Measurements from ENCODE around the gene GREM2.

Gene GREM2

DNA sequence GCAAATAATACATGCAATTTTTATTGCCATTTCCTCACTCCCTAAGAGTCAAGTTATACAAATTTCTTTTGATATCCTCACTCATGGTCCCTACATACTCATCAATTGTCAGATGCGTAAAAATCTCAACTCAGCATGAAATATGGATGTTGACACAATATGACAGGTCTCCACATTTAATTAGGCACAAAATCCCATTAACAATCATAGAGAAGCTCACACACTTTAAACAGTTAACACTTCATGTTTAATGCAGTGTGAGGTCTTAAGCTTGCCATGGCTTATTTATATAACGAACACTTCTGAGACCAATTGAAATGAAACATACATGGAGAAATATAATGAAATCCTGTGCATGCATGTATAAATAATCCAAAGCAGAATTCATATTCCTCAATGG is 58.6 kb downstream of the GREM2 start:
- peaks cover 0 to 7% of the 10 kb centered on the region in 2 donors for H3K4me1 ChIP-seq (ENCODE audit: control insufficient read depth in 1 of 2, insufficient read depth in 2 of 2, low read length in 2 of 2)

GRCh38 chr1:240539769-240540414 is 72.1 kb downstream of the GREM2 start:
- H3K9me3 ChIP-seq (ENCODE audit: control insufficient read depth in 1 of 2, low read length in 2 of 2), result no peaks in the 10 kb centered on the region
- no peak overlapping the region for H3K4me3 ChIP-seq (ENCODE audit: low read depth in 1 of 2, low read length in 2 of 2)
- H3K4me1 ChIP-seq (ENCODE audit: control insufficient read depth in 1 of 2, insufficient read depth in 2 of 2, low read length in 2 of 2), result no peaks in the 10 kb centered on the region
- no peak overlapping the region for H3K27ac ChIP-seq (ENCODE audit: low read length)
- no peaks in the 10 kb centered on the region for H3K27me3 ChIP-seq (ENCODE audit: low read depth, low read length)
- H3K36me3 ChIP-seq (ENCODE audit: control insufficient read depth in 1 of 2, insufficient read depth in 2 of 2, low read length in 2 of 2), result no peaks in the 10 kb centered on the region

More for the DNA sequence above, 58.6 kb downstream of the GREM2 start:
- Histone ChIP-seq H3K4me3 (ENCODE audit: low read depth in 1 of 2, low read length in 2 of 2) (no peak overlapping the region), H3K36me3 (ENCODE audit: control insufficient read depth in 1 of 2, insufficient read depth in 2 of 2, low read length in 2 of 2) (no peaks in the 10 kb centered on the region), H3K27me3 (ENCODE audit: low read depth, low read length) (no peaks in the 10 kb centered on the region), H3K9me3 (ENCODE audit: control insufficient read depth in 1 of 2, low read length in 2 of 2) (no peaks in the 10 kb centered on the region), H3K27ac (ENCODE audit: low read length) (no peak overlapping the region)

DNA sequence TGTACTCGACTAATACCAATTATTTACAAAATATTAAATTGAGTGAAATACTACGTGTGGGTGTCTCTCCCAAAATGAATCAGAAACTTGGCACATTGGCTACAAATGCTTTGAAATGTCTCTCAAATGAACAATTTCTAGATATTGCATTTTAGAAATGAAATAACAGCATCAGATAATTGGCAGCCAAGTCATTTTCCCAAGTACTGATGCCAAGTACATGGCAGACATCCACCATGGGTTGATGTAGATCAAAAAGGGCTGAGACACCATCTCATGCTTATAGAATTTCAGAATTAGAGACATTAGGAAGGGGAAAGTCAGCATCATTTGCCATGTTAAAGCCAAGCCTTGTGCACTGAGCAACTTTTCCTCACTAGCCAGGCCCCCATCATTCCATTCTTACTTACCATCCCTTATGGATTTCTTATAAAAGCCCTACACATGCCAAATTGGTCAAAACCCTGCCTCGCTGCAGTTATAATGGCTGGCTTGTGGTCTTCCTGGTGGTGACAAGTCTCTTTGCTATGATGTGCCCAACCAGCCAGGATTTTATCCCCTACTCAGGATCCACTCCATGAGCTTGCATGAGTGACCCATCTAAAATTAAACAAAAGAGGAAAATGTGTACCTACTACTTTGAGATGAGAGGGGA is 73.1 kb downstream of the GREM2 start:
- Histone ChIP-seq H3K36me3 (ENCODE audit: control insufficient read depth in 1 of 2, insufficient read depth in 2 of 2, low read length in 2 of 2) (no peaks in the 10 kb centered on the region), H3K27me3 (ENCODE audit: low read depth, low read length) (no peaks in the 10 kb centered on the region), H3K9me3 (ENCODE audit: control insufficient read depth in 1 of 2, low read length in 2 of 2) (no peaks in the 10 kb centered on the region), H3K27ac (ENCODE audit: low read length) (no peak overlapping the region), H3K4me3 (ENCODE audit: low read depth in 1 of 2, low read length in 2 of 2) (no peak overlapping the region), H3K4me1 (ENCODE audit: control insufficient read depth in 1 of 2, insufficient read depth in 2 of 2, low read length in 2 of 2) (no peaks in the 10 kb centered on the region)

GRCh38 chr1:240533154-240533780 is 78.7 kb downstream of the GREM2 start:
- no peaks in the 10 kb centered on the region for H3K9me3 ChIP-seq (ENCODE audit: control insufficient read depth in 1 of 2, low read length in 2 of 2)
- H3K27me3 ChIP-seq (ENCODE audit: low read depth, low read length), result no peaks in the 10 kb centered on the region
- H3K27ac ChIP-seq (ENCODE audit: low read length), result no peak overlapping the region
- no peaks in the 10 kb centered on the region for H3K36me3 ChIP-seq (ENCODE audit: control insufficient read depth in 1 of 2, insufficient read depth in 2 of 2, low read length in 2 of 2)
- no peak overlapping the region for H3K4me3 ChIP-seq (ENCODE audit: low read depth in 1 of 2, low read length in 2 of 2)
- H3K4me1 ChIP-seq (ENCODE audit: control insufficient read depth in 1 of 2, insufficient read depth in 2 of 2, low read length in 2 of 2), result no peaks in the 10 kb centered on the region

DNA sequence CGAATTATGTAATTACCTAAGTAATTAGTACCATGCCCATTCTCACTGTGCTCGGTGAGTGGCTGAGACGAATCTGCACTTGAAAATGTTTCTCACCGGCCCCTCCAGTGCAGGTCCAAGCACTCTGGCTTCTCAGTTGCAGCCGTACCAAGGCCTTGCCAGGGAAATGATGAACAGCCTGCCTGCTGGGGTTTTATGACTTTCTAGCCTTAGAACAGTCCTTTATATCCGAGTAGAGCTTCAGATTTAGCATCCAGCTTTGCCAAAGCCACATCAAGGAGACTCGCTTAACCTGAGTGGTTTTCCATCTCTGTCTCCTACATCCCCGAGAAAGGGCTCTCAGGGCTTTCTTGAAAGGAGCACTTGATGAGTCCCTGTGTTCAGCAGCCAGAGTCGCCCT is 83.4 kb downstream of the GREM2 start:
- H3K27ac ChIP-seq (ENCODE audit: low read length), result no peak overlapping the region

GRCh38 chr1:240527086-240527485 is 84.9 kb downstream of the GREM2 start:
- H3K9me3 ChIP-seq (ENCODE audit: control insufficient read depth in 1 of 2, low read length in 2 of 2), result no peaks in the 10 kb centered on the region
- no peak overlapping the region for H3K4me3 ChIP-seq (ENCODE audit: low read depth in 1 of 2, low read length in 2 of 2)
- no peaks in the 10 kb centered on the region for H3K36me3 ChIP-seq (ENCODE audit: control insufficient read depth in 1 of 2, insufficient read depth in 2 of 2, low read length in 2 of 2)
- H3K4me1 ChIP-seq (ENCODE audit: control insufficient read depth in 1 of 2, insufficient read depth in 2 of 2, low read length in 2 of 2), result no peaks in the 10 kb centered on the region
- no peak overlapping the region for H3K27ac ChIP-seq (ENCODE audit: low read length)
- H3K27me3 ChIP-seq (ENCODE audit: low read depth, low read length), result no peaks in the 10 kb centered on the region

More for the DNA sequence above, 83.4 kb downstream of the GREM2 start:
- Histone ChIP-seq H3K36me3 (ENCODE audit: control insufficient read depth in 1 of 2, insufficient read depth in 2 of 2, low read length in 2 of 2) (no peaks in the 10 kb centered on the region), H3K9me3 (ENCODE audit: control insufficient read depth in 1 of 2, low read length in 2 of 2) (no peaks in the 10 kb centered on the region), H3K27me3 (ENCODE audit: low read depth, low read length) (no peaks in the 10 kb centered on the region), H3K4me1 (ENCODE audit: control insufficient read depth in 1 of 2, insufficient read depth in 2 of 2, low read length in 2 of 2) (no peaks in the 10 kb centered on the region), H3K4me3 (ENCODE audit: low read depth in 1 of 2, low read length in 2 of 2) (no peak overlapping the region)

GRCh38 chr1:240526312-240526711 is 85.6 kb downstream of the GREM2 start:
- H3K27me3 ChIP-seq (ENCODE audit: low read depth, low read length), result no peaks in the 10 kb centered on the region
- H3K36me3 ChIP-seq (ENCODE audit: control insufficient read depth in 1 of 2, insufficient read depth in 2 of 2, low read length in 2 of 2), result no peaks in the 10 kb centered on the region
- no peaks in the 10 kb centered on the region for H3K4me1 ChIP-seq (ENCODE audit: control insufficient read depth in 1 of 2, insufficient read depth in 2 of 2, low read length in 2 of 2)
- H3K4me3 ChIP-seq (ENCODE audit: low read depth in 1 of 2, low read length in 2 of 2), result no peak overlapping the region
- no peak overlapping the region for H3K27ac ChIP-seq (ENCODE audit: low read length)
- H3K9me3 ChIP-seq (ENCODE audit: control insufficient read depth in 1 of 2, low read length in 2 of 2), result no peaks in the 10 kb centered on the region

DNA sequence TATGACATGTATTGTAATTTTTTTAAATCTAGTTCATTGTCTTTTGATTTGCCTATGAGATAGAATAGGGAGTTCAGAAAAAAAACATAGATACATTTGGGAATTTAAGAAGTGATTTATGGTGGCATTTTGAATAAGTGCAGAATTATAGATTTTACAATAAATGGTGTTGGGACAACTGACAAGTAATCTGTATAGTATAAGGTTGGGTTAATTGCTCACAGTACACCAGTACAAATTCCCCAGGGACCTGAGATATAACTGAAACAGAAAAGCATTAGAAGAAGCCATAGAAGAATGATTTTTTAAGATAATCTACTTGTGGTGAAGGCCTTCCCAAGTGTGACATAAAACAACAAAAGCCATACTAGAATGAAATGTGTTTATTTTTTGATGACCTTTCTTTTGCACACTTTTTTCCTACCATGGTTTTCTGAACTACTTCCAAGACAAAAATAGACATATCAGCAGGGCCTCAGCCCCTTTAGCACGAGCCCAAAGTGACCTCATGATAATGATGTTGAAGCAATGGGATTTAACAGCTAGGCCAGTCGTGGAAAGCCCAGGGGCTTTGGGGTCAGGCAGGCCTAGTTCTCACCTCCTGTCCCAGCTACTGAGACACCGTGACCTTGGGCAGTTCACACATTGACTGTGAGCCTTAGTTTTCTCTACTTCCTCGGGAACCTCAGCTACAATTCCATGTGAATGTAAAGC is 87.4 kb downstream of the GREM2 start:
- Histone ChIP-seq H3K27ac (ENCODE audit: low read length) (no peak overlapping the region), H3K36me3 (ENCODE audit: control insufficient read depth in 1 of 2, insufficient read depth in 2 of 2, low read length in 2 of 2) (no peaks in the 10 kb centered on the region), H3K9me3 (ENCODE audit: control insufficient read depth in 1 of 2, low read length in 2 of 2) (no peaks in the 10 kb centered on the region), H3K4me1 (ENCODE audit: control insufficient read depth in 1 of 2, insufficient read depth in 2 of 2, low read length in 2 of 2) (no peaks in the 10 kb centered on the region), H3K4me3 (ENCODE audit: low read depth in 1 of 2, low read length in 2 of 2) (no peak overlapping the region), H3K27me3 (ENCODE audit: low read depth, low read length) (no peaks in the 10 kb centered on the region)

DNA sequence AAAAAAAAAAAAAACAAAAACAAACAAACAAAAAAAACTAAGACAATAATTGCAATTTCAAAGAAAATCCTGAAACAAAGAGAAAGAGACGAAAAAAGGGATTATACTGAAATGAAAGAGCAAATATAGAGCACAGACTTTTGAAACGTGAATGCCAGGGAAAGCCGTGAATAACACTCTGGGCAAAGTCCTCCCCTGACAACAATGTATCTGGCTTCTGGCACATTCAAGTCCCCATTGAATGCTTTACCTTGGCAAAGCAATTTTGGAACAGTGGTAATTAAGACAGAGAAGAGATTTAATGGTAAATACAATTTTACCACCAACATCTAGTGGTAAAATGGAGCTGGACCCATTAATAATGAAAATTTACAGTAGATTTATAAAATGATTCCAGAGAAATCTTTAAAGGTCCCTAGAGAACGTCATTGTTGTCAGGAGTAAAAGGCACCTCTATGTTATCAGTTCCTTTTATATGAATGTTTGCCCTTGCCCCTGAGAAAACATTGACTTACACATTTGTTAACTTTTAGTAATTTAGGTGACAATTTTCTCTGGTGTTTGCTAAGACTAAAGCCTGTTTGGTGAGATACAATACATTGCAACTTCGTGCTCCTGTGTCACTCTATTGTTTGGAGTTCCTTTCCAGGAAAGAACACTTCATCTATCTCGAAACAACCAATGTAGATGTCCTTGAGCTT is 89.7 kb downstream of the GREM2 start:
- H3K27ac ChIP-seq (ENCODE audit: low read length), result no peak overlapping the region
- no peaks in the 10 kb centered on the region for H3K9me3 ChIP-seq (ENCODE audit: control insufficient read depth in 1 of 2, low read length in 2 of 2)
- H3K4me1 ChIP-seq (ENCODE audit: control insufficient read depth in 1 of 2, insufficient read depth in 2 of 2, low read length in 2 of 2), result no peaks in the 10 kb centered on the region
- H3K36me3 ChIP-seq (ENCODE audit: control insufficient read depth in 1 of 2, insufficient read depth in 2 of 2, low read length in 2 of 2), result no peaks in the 10 kb centered on the region
- H3K27me3 ChIP-seq (ENCODE audit: low read depth, low read length), result no peaks in the 10 kb centered on the region
- no peak overlapping the region for H3K4me3 ChIP-seq (ENCODE audit: low read depth in 1 of 2, low read length in 2 of 2)

- Histone ChIP-seq H3K36me3 (ENCODE audit: control insufficient read depth in 1 of 2, insufficient read depth in 2 of 2, low read length in 2 of 2) (no peaks in the 10 kb centered on the region), H3K27ac (ENCODE audit: low read length) (no peak overlapping the region), H3K4me1 (ENCODE audit: control insufficient read depth in 1 of 2, insufficient read depth in 2 of 2, low read length in 2 of 2) (no peaks in the 10 kb centered on the region), H3K4me3 (ENCODE audit: low read depth in 1 of 2, low read length in 2 of 2) (no peak overlapping the region), H3K9me3 (ENCODE audit: control insufficient read depth in 1 of 2, low read length in 2 of 2) (no peaks in the 10 kb centered on the region), H3K27me3 (ENCODE audit: low read depth, low read length) (no peaks in the 10 kb centered on the region)
These were observed 94.1 kb downstream of the GREM2 start for GRCh38 chr1:240517891-240518290.

- Histone ChIP-seq H3K27me3 (ENCODE audit: low read depth, low read length) (no peaks in the 10 kb centered on the region), H3K9me3 (ENCODE audit: control insufficient read depth in 1 of 2, low read length in 2 of 2) (no peaks in the 10 kb centered on the region), H3K4me3 (ENCODE audit: low read depth in 1 of 2, low read length in 2 of 2) (no peak overlapping the region), H3K27ac (ENCODE audit: low read length) (no peak overlapping the region), H3K4me1 (ENCODE audit: control insufficient read depth in 1 of 2, insufficient read depth in 2 of 2, low read length in 2 of 2) (no peaks in the 10 kb centered on the region), H3K36me3 (ENCODE audit: control insufficient read depth in 1 of 2, insufficient read depth in 2 of 2, low read length in 2 of 2) (no peaks in the 10 kb centered on the region)
These were observed 95.9 kb downstream of the GREM2 start for GRCh38 chr1:240516069-240516468.
